SK-N-SH (cell line): Measurements from ENCODE around the gene AGMO. TPM values are rescaled to one million over a fixed set of nuclear protein-coding genes. Genes with fewer than 3 reads are reported as not detected.

Source experiments
- CTCF ChIA-PET: fragments of 300-600, 350-600 bp; formaldehyde crosslinking; extraction: SDS; loops from one replicate; lab custom pipeline; 2021; lab: Yijun Ruan, JAX
- POLR2A ChIA-PET: fragments of 350-600 bp; sonication (Branson Sonifier 250); formaldehyde crosslinking; extraction: SDS; loops from one replicate; lab custom pipeline; 2020; ENCODE audit warnings: antibody characterized with exemption, inconsistent platforms; lab: Yijun Ruan, JAX
- DNase-seq: peaks from one replicate; pipeline ENCODE4 v3.0.0; 2012
- H2AFZ ChIP-seq: fragments of 200-600 bp; sonication (generic); 2 replicates; pipeline ENCODE4 v1.8.1; 2016; ENCODE audit warnings: antibody characterized with exemption, mild to moderate bottlenecking, low read depth
- H3F3A ChIP-seq: fragments of 200-600 bp; sonication (generic); replicated peaks from 2 replicates; pipeline ENCODE3; 2016; ENCODE audit warnings: antibody characterized with exemption, mild to moderate bottlenecking; ENCODE audit not compliant: insufficient read depth
- H3K27ac ChIP-seq, 2 experiments: fragments of 200-500 bp in 1 of 2; fragments of 200-600 bp in 1 of 2; sonication (Bioruptor generic) in 1 of 2; sonication (generic), shearing (Covaris generic) in 1 of 2; 2 replicates each; pipeline versions ENCODE4 v1.5.1 to v1.6.1; 2014 to 2016; ENCODE audit warnings: low read depth in 2 of 2, inconsistent platforms in 1 of 2, low read length in 1 of 2, mild to moderate bottlenecking in 1 of 2, mixed read lengths in 1 of 2
- H3K27me3 ChIP-seq: fragments of 200-600 bp; sonication (generic), shearing (Covaris generic); 2 replicates; pipeline ENCODE4 v1.6.1; 2016; ENCODE audit warnings: mixed run types; ENCODE audit not compliant: insufficient read depth
- H3K36me3 ChIP-seq, 2 experiments: fragments of 200-500 bp in 1 of 2; fragments of 200-600 bp in 1 of 2; sonication (Bioruptor generic) in 1 of 2; sonication (generic) in 1 of 2; replicated peaks in 1 of 2; 2 replicates each; pipeline versions ENCODE3 to v1.5.1; 2014 to 2016; ENCODE audit warnings: low read length in 1 of 2, mild to moderate bottlenecking in 1 of 2; ENCODE audit not compliant: insufficient read depth in 2 of 2, control insufficient read depth in 1 of 2
- H3K4me1 ChIP-seq, 2 experiments: fragments of 200-500 bp in 1 of 2; fragments of 200-600 bp in 1 of 2; sonication (Bioruptor generic) in 1 of 2; sonication (generic), shearing (Covaris generic) in 1 of 2; 2 replicates each; pipeline versions ENCODE4 v1.5.1 to v1.6.1; 2014 to 2016; ENCODE audit warnings: low read depth in 1 of 2, low read length in 1 of 2, mixed run types in 1 of 2; ENCODE audit not compliant: insufficient read depth in 2 of 2, control insufficient read depth in 1 of 2
- H3K4me2 ChIP-seq: fragments of 200-600 bp; sonication (generic), shearing (Covaris generic); 2 replicates; pipeline ENCODE4 v1.6.1; 2017; ENCODE audit warnings: mixed run types
- H3K4me3 ChIP-seq, 2 experiments: fragments of 200-500 bp in 1 of 2; fragments of 200-600 bp in 1 of 2; sonication (Bioruptor generic) in 1 of 2; sonication (generic), shearing (Covaris generic) in 1 of 2; 2 replicates each; pipeline versions ENCODE4 v1.5.1 to v1.8.1; 2014 to 2016; ENCODE audit warnings: low read depth in 2 of 2, inconsistent platforms in 1 of 2, low read length in 1 of 2, mild to moderate bottlenecking in 1 of 2, mixed read lengths in 1 of 2, moderate library complexity in 1 of 2
- H3K79me2 ChIP-seq: fragments of 200-600 bp; sonication (generic); 2 replicates; pipeline ENCODE4 v1.8.1; 2017; ENCODE audit warnings: mild to moderate bottlenecking; ENCODE audit not compliant: insufficient read depth
- H3K9ac ChIP-seq: fragments of 200-600 bp; sonication (generic); 2 replicates; pipeline ENCODE4 v1.6.1; 2017; ENCODE audit warnings: mixed run types
- H3K9me2 ChIP-seq: fragments of 200-600 bp; sonication (generic); 2 replicates; pipeline ENCODE4 v1.6.1; 2017; ENCODE audit warnings: mixed run types
- H3K9me3 ChIP-seq: fragments of 200-600 bp; sonication (generic); 2 replicates; pipeline ENCODE4 v1.6.1; 2017; ENCODE audit warnings: mixed run types, mild to moderate bottlenecking, moderate library complexity
- H4K20me1 ChIP-seq: fragments of 200-600 bp; sonication (generic); 2 replicates; pipeline ENCODE4 v1.6.1; 2017; ENCODE audit warnings: mild to moderate bottlenecking, mixed run types; ENCODE audit not compliant: insufficient read depth
- CHD2 ChIP-seq: fragments of 150-350 bp; IDR thresholded peaks from 2 replicates; pipeline ENCODE4 v1.6.1; 2018; ENCODE audit warnings: low read length; ENCODE audit not compliant: partially characterized antibody
- EZH2phosphoT487 ChIP-seq: fragments of 200-600 bp; sonication (generic); IDR thresholded peaks from 2 replicates; pipeline ENCODE4 v1.6.1; 2017; ENCODE audit warnings: low read depth, mixed run types, mild to moderate bottlenecking, antibody characterized with exemption, moderate library complexity, borderline replicate concordance
- FOSL2 ChIP-seq: IDR thresholded peaks from 2 replicates; pipeline ENCODE4 v1.4.0; 2012; ENCODE audit warnings: low read depth, mild to moderate bottlenecking, moderate library complexity, borderline replicate concordance
- MEF2A ChIP-seq: IDR thresholded peaks from 2 replicates; pipeline ENCODE4 v1.4.0; 2012; ENCODE audit warnings: low read depth, borderline replicate concordance
- MXI1 ChIP-seq: IDR thresholded peaks from 2 replicates; pipeline ENCODE4 v1.6.1; 2012; ENCODE audit warnings: mild to moderate bottlenecking, low read depth, low read length, improper control_type of control experiment
- NFIC ChIP-seq: IDR thresholded peaks from 2 replicates; pipeline ENCODE4 v1.4.0; 2012; ENCODE audit warnings: borderline replicate concordance
- NRF1 ChIP-seq: IDR thresholded peaks from 2 replicates; pipeline ENCODE4 v1.6.1; 2012; ENCODE audit warnings: low read depth, mild to moderate bottlenecking, low read length
- POLR2AphosphoS5 ChIP-seq: IDR thresholded peaks from 2 replicates; pipeline ENCODE4 v1.6.1; 2012; ENCODE audit warnings: low read depth, low read length
- RXRA ChIP-seq: IDR thresholded peaks from 2 replicates; pipeline ENCODE4 v1.4.0; 2012; ENCODE audit warnings: low read depth, mild to moderate bottlenecking, borderline replicate concordance
- SMC3 ChIP-seq: IDR thresholded peaks from 2 replicates; pipeline ENCODE4 v1.6.1; 2012; ENCODE audit warnings: low read depth, low read length, improper control_type of control experiment
- TCF12 ChIP-seq: IDR thresholded peaks from 2 replicates; pipeline ENCODE4 v1.4.0; 2012
- WGBS: methylation state at CpG from one replicate; pipeline ENCODE4 v1.1.6; 2017; ENCODE audit warnings: low lambda C conversion rate; 5-methylcytosine and 5-hydroxymethylcytosine counted together
- polyA plus RNA-seq, 3 experiments: library from polyadenylated mRNA; depleted of rRNA; stranded (reverse); fragments of >200 nt; gene quantifications; 2 replicates each; pipeline ENCODE4 v1.2.3, GENCODE V29; 2012
- TF ChIP-seq, protein P1 (sequence below): fragments of 200-600 bp; sonication (generic); IDR thresholded peaks from 2 replicates; pipeline ENCODE4 v1.6.1; 2017; ENCODE audit warnings: antibody characterized with exemption, mild to moderate bottlenecking, moderate library complexity
- TF ChIP-seq, protein P2 (sequence below): fragments of 150-350 bp; IDR thresholded peaks from 2 replicates; pipeline ENCODE4 v1.6.1; 2017; ENCODE audit warnings: antibody characterized with exemption, low read length, low read depth, borderline replicate concordance
- TF ChIP-seq, protein P3 (sequence below): IDR thresholded peaks from 2 replicates; pipeline ENCODE4; 2012
- TF ChIP-seq, protein P4 (sequence below): fragments of 150-350 bp; IDR thresholded peaks from 2 replicates; pipeline ENCODE4 v1.6.1; 2016; ENCODE audit warnings: mild to moderate bottlenecking, low read depth, low read length
- TF ChIP-seq, protein P5 (sequence below): IDR thresholded peaks from 2 replicates; pipeline ENCODE4 v1.6.1; 2012; ENCODE audit warnings: mild to moderate bottlenecking, low read depth, low read length, moderate library complexity
- TF ChIP-seq, protein P6 (sequence below): IDR thresholded peaks from 2 replicates; pipeline ENCODE4 v1.4.0; 2012; ENCODE audit warnings: low read depth

Gene AGMO
- polyA plus RNA-seq, 1 of the 3 experiments (the other 2 are of a cell fraction), result 0.05 TPM

DNA sequence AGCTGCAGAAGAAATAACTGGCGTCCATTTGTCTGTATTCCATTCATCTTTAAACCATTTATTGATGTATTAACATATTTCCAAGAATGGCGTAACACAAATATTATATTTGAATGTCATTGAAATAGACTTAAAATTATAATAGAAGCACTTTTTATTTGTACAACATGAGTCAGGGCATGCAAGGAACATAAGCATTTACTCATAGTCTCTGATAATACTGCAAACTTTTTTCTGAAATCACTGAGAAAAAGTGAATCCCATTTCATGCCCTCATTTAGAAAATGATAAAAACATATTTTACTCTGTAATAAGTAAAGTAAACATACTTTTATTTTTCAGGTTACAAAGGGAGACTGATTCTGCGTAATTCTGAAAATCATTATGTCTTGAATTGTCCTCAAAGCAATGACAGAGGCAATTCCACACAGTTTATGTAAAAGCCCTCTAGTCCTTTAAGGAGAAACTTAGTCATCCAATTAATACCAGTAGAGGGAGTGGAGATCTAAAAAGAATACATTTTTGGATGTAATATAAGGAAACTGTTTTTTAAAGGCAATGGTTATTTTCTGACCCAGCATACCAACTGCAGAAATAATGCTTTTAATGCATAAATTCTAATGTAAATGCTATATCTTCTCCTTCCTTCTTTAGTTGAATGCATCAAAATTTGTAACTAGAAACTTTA is 58.1 kb downstream of the AGMO start:
- WGBS, result 60% methylated on average over 3 of the region's 3 CpGs
- CTCF ChIA-PET, result no interaction called here
- TF ChIP-seq SMC3, result no peak
- TF ChIP-seq, protein P1, sequence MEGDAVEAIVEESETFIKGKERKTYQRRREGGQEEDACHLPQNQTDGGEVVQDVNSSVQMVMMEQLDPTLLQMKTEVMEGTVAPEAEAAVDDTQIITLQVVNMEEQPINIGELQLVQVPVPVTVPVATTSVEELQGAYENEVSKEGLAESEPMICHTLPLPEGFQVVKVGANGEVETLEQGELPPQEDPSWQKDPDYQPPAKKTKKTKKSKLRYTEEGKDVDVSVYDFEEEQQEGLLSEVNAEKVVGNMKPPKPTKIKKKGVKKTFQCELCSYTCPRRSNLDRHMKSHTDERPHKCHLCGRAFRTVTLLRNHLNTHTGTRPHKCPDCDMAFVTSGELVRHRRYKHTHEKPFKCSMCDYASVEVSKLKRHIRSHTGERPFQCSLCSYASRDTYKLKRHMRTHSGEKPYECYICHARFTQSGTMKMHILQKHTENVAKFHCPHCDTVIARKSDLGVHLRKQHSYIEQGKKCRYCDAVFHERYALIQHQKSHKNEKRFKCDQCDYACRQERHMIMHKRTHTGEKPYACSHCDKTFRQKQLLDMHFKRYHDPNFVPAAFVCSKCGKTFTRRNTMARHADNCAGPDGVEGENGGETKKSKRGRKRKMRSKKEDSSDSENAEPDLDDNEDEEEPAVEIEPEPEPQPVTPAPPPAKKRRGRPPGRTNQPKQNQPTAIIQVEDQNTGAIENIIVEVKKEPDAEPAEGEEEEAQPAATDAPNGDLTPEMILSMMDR, result peak; percentile 44
- TF ChIP-seq NFIC, result no peak
- no peak for DNase-seq
- Histone ChIP-seq H3K9ac (no peak overlapping the region), H3K27ac (peak overlapping the region in 1 of 2 experiments; percentile 67; a peak in 2 of 4 replicates), H4K20me1 (no peaks in the 10 kb centered on the region), H3K9me3 (no peaks in the 10 kb centered on the region), H2AFZ (peak overlapping the region; percentile 38), H3K36me3 (no peaks in the 10 kb centered on the region), H3K27me3 (no peaks in the 10 kb centered on the region), H3K4me2 (no peak overlapping the region), H3K79me2 (no peaks in the 10 kb centered on the region), H3F3A (peaks cover 17% of the 10 kb centered on the region), H3K4me3 (no peak overlapping the region), H3K4me1 (peaks cover 0 to 6% of the 10 kb centered on the region in 2 experiments; a peak in 1 of 4 replicates), H3K9me2 (no peaks in the 10 kb centered on the region)
- POLR2A ChIA-PET, result no interaction called here

DNA sequence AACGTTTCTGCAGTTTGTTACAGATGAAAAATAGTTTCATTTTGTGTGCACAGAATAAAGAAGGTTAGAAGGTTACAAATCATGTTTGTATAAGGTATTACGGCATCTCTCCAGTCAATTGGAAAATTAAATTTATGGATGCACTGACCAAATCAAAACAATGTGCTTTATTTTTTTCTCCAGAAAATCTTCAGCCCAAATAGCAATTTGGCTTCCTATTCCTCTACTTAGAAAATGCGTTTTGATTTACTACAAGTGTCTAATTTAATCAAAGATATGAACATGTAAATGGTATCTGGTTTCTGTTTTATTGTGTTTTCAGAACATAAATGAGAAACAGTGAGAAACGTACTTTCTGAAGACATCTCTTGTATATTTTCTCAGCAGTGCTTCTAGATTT is 63.4 kb downstream of the AGMO start:
- no peaks in the 10 kb centered on the region for H3K9me3 ChIP-seq
- no peak for DNase-seq
- no peaks in the 10 kb centered on the region for H3K36me3 ChIP-seq
- no peak overlapping the region for H3K9ac ChIP-seq
- H4K20me1 ChIP-seq, result no peaks in the 10 kb centered on the region
- POLR2A ChIA-PET, result no interaction called here
- no peaks in the 10 kb centered on the region for H3K27me3 ChIP-seq
- H3K4me2 ChIP-seq, result peak overlapping the region; percentile 6; the same call in 1 of the 2 replicates
- CTCF ChIA-PET, result no interaction called here
- no peaks in the 10 kb centered on the region for H3K9me2 ChIP-seq
- WGBS, result 5% methylated on average over 4 of the region's 4 CpGs
- H3K4me1 ChIP-seq, result no peaks in the 10 kb centered on the region; a peak in 2 of 4 replicates
- no peak overlapping the region for H2AFZ ChIP-seq
- H3K79me2 ChIP-seq, result no peaks in the 10 kb centered on the region
- H3K4me3 ChIP-seq, result no peak overlapping the region
- H3K27ac ChIP-seq, result no peak overlapping the region; a peak in 1 of 4 replicates
- H3F3A ChIP-seq, result peaks cover 1% of the 10 kb centered on the region
- no peak for TF ChIP-seq NRF1
- TF ChIP-seq, protein P2, sequence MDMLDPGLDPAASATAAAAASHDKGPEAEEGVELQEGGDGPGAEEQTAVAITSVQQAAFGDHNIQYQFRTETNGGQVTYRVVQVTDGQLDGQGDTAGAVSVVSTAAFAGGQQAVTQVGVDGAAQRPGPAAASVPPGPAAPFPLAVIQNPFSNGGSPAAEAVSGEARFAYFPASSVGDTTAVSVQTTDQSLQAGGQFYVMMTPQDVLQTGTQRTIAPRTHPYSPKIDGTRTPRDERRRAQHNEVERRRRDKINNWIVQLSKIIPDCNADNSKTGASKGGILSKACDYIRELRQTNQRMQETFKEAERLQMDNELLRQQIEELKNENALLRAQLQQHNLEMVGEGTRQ, result no peak
- TF ChIP-seq MEF2A, result no peak
- TF ChIP-seq, protein P3, sequence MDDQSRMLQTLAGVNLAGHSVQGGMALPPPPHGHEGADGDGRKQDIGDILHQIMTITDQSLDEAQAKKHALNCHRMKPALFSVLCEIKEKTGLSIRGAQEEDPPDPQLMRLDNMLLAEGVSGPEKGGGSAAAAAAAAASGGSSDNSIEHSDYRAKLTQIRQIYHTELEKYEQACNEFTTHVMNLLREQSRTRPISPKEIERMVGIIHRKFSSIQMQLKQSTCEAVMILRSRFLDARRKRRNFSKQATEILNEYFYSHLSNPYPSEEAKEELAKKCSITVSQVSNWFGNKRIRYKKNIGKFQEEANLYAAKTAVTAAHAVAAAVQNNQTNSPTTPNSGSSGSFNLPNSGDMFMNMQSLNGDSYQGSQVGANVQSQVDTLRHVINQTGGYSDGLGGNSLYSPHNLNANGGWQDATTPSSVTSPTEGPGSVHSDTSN, result peak; percentile 67
- TF ChIP-seq FOSL2, result no peak
- no peak for TF ChIP-seq RXRA
- TF ChIP-seq MXI1, result no peak
- TF ChIP-seq TCF12, result peak; percentile 75
- no peak for TF ChIP-seq SMC3
- no peak for TF ChIP-seq CHD2
- TF ChIP-seq, protein P4, sequence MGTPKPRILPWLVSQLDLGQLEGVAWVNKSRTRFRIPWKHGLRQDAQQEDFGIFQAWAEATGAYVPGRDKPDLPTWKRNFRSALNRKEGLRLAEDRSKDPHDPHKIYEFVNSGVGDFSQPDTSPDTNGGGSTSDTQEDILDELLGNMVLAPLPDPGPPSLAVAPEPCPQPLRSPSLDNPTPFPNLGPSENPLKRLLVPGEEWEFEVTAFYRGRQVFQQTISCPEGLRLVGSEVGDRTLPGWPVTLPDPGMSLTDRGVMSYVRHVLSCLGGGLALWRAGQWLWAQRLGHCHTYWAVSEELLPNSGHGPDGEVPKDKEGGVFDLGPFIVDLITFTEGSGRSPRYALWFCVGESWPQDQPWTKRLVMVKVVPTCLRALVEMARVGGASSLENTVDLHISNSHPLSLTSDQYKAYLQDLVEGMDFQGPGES, result no peak
- TF ChIP-seq, protein P5, sequence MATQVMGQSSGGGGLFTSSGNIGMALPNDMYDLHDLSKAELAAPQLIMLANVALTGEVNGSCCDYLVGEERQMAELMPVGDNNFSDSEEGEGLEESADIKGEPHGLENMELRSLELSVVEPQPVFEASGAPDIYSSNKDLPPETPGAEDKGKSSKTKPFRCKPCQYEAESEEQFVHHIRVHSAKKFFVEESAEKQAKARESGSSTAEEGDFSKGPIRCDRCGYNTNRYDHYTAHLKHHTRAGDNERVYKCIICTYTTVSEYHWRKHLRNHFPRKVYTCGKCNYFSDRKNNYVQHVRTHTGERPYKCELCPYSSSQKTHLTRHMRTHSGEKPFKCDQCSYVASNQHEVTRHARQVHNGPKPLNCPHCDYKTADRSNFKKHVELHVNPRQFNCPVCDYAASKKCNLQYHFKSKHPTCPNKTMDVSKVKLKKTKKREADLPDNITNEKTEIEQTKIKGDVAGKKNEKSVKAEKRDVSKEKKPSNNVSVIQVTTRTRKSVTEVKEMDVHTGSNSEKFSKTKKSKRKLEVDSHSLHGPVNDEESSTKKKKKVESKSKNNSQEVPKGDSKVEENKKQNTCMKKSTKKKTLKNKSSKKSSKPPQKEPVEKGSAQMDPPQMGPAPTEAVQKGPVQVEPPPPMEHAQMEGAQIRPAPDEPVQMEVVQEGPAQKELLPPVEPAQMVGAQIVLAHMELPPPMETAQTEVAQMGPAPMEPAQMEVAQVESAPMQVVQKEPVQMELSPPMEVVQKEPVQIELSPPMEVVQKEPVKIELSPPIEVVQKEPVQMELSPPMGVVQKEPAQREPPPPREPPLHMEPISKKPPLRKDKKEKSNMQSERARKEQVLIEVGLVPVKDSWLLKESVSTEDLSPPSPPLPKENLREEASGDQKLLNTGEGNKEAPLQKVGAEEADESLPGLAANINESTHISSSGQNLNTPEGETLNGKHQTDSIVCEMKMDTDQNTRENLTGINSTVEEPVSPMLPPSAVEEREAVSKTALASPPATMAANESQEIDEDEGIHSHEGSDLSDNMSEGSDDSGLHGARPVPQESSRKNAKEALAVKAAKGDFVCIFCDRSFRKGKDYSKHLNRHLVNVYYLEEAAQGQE, result no peak
- TF ChIP-seq, protein P6, sequence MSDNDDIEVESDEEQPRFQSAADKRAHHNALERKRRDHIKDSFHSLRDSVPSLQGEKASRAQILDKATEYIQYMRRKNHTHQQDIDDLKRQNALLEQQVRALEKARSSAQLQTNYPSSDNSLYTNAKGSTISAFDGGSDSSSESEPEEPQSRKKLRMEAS, result no peak
- TF ChIP-seq EZH2phosphoT487, result no peak
- 0 out of 2 replicates have a peak, but pooled peaks have one; percentile 16 for TF ChIP-seq POLR2AphosphoS5
